GM12875 (cell line): ENCODE results near the gene GRAP2.

Experiments used
- H3K4me3 ChIP-seq: one replicate; pipeline ENCODE4 v1.5.1; 2011; ENCODE audit warnings: low read depth, low read length, control low read depth
- TF ChIP-seq, protein P1 (sequence below): IDR thresholded peaks from 2 replicates; pipeline ENCODE4 v1.5.1; 2011; ENCODE audit warnings: low read depth, mild to moderate bottlenecking, control low read depth, inconsistent platforms, low read length, moderate library complexity, borderline replicate concordance; ENCODE audit not compliant: insufficient read depth

The GRAP2 gene

DNA sequence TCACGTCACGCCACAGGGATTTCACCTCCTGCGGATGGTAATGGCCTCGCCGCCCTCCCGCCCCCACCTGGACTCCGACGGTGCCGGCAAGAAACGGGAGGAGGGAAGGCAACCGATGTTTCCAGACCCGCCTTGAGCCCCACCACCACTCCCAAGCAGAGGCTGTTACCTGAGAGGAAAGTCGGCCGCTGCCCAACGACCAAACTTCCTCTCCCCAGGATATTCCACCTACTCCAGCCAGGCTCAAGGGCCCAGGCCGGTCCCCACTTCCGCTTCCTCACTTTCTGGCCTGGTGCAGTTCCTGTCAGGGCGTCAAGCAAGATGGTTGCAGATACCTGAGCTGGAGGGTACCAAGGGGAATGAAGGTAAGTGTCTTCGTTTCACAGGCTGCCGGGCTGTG lies 7.4 kb upstream of the GRAP2 start, which contains the start of gene ENTHD1:
TSS of gene ENTHD1 (minus strand) at position 235 of the 400 bp plus-strand sequence. CDS start 6,012 bp downstream, outside the sequence.
- TF ChIP-seq, protein P1, sequence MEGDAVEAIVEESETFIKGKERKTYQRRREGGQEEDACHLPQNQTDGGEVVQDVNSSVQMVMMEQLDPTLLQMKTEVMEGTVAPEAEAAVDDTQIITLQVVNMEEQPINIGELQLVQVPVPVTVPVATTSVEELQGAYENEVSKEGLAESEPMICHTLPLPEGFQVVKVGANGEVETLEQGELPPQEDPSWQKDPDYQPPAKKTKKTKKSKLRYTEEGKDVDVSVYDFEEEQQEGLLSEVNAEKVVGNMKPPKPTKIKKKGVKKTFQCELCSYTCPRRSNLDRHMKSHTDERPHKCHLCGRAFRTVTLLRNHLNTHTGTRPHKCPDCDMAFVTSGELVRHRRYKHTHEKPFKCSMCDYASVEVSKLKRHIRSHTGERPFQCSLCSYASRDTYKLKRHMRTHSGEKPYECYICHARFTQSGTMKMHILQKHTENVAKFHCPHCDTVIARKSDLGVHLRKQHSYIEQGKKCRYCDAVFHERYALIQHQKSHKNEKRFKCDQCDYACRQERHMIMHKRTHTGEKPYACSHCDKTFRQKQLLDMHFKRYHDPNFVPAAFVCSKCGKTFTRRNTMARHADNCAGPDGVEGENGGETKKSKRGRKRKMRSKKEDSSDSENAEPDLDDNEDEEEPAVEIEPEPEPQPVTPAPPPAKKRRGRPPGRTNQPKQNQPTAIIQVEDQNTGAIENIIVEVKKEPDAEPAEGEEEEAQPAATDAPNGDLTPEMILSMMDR, result no peak

DNA sequence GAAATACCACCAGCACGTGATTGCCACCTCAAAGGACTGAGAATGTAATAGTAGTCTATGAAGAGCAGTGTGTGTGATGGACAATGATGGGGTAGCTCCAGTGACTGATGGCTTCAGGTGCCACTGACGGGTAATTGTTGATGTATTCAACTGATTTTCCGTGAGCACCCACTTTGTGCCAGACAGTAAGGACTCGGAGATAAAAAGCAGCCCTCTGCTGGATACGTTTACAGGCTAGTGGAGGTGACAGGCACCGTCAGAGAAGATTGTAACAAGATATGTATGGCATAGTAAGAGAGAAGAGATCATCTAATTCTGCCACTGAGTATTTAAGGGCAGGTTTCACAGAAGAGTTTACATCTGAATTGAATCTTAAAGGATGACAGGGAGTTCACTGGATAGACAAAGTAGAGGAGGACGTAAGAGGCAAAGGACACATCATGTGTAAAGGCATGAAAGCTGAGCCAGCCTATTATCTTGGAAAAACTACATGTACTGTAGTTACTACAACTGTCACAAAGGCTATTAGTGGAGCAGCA lies 6.3 kb upstream of the GRAP2 start:
- TF ChIP-seq, protein P1, result no peak
- H3K4me3 ChIP-seq, result no peak overlapping the region

More for the DNA sequence above, 7.4 kb upstream of the GRAP2 start, which contains the start of gene ENTHD1:
- H3K4me3 ChIP-seq, result no peak within 1 kb of the TSS

DNA sequence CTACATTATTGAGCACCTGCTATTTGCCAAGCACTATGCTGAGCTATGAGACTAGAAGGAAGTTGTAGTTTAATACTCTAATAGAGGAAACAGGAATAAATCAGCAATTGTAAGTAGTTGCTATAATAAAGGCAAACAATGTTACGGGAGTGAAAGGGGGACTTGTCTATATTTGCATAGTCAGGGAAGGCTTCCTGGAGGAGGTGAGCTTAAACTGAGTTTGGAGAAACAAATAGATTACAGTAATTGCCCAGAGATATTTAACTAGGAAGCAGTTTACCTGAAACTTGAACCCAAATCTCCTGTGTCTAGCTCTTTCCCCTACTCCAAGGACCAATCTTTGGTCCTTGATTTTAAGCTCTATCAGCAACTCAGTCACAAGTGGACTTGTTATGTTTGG lies 5.2 kb upstream of the GRAP2 start:
- no peak overlapping the region for H3K4me3 ChIP-seq
- TF ChIP-seq, protein P1, result no peak

DNA sequence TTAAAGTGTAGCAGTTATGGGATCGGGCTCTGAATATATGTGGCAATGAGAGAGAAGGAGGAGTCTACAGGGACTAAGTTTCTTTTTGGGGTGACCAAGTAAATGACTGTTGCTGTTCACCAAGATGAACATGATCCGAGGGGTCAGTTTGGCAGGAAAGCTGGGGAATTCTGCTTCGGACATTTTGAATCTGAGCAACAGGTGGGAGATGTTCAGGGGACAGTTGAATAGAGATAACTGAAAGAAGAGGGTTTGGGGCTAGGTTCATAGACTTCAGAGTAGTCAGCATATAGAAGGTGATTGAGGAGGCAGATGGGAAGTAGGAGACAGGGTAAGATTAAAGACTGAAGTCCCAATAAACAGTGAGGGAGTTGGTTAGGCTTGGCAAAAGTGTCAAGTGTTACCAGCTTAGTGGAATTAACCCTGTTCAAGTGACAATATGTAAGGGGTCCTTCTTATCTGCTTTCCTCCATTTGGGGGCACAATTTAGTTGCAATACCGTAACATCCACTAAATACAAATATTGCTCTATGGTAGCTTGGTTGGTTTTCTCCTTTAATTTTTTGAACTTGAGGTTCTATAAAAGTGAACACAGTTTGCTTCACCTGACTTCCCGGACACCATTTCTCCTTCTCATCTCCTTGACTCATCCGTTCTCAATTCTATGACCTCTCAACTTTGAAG lies 4.4 kb upstream of the GRAP2 start:
- TF ChIP-seq, protein P1, result no peak
- H3K4me3 ChIP-seq, result no peak overlapping the region

DNA sequence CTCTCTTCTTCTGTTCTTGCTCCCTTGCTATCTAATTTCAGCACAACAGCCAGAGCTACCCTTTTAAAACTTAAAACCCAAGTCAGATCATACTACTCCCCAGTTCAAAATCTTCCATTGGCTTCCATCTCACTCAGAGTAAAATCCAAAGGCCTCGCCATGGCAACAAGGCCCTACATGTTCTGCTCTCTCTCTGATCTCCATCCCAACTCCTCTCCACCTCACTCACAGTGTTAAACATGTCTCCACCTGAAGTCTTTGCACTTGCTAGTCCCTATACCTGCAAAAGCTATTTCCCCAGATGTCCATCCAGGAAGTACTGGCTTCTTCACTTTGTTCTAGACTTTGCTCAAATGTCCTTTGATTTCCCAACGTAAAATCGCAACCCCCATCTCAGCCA lies 3.0 kb upstream of the GRAP2 start:
- TF ChIP-seq, protein P1, result no peak

DNA sequence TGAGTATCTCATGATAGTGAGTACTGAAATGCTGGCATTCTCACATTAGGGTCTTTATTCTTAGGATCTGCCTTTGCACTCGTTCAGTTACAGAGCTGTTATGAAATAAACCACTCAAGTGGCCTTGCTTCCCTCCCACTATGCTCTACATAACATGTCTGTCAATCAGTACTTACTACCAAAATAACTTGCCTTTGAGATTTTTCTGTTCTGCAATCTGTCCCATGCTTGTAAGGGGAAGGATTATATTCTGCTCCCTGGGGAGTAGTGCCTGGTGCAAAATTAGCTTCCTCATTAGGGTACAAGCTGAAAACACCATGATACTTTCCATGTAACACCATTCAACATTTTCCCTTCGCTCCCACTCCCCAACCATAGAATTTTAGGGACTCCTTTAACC lies 1.9 kb upstream of the GRAP2 start:
- H3K4me3 ChIP-seq, result no peak overlapping the region
- TF ChIP-seq, protein P1, result no peak

More for the DNA sequence above, 3.0 kb upstream of the GRAP2 start:
- H3K4me3 ChIP-seq, result no peak overlapping the region
